Gastrocnemius medialis (tissue), 4 donors: ENCODE data around the gene SERINC5.

Source experiments
- POLR2A ChIP-seq, 2 donors: fragments of 450-650 bp; IDR thresholded peaks; one replicate each; pipeline ENCODE4 v1.6.1; 2017; ENCODE audit warnings: antibody characterized with exemption in 2 of 2, mild to moderate bottlenecking in 2 of 2, moderate library complexity in 2 of 2
- TF ChIP-seq, protein P1 (sequence below), 5 experiments: fragments of 450-650 bp in 3 of 5; fragments of 200-600 bp in 2 of 5; sonication (generic) in 2 of 5; IDR thresholded peaks in 4 of 5; conservative IDR thresholded peaks in 1 of 5; 1 replicate in 4 of 5; 2 replicates in 1 of 5; pipeline ENCODE4 v1.5.1; 2016 to 2019; ENCODE audit warnings: antibody characterized with exemption in 5 of 5, mild to moderate bottlenecking in 3 of 5, moderate library complexity in 3 of 5

DNA sequence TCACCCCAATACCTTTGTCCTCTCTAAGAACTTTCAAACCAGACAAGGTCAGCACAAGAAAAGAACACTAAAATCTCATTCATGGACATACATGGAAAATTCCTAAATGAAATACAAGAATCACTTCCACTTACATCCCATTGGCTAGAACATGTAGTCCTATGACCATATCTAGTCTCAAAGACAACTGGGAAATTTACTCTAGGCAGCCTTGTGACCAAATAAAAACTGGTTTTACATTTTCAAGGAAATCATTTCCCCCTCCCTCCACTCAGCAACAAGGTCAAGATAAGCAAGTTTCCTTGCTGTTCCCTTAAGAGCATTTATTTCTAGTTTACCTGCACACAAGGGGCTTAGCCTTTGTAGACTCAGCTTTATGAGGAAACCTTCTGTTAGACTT lies 20.3 kb upstream of the SERINC5 start:
- no peak for TF ChIP-seq POLR2A (IDR thresholded peaks at IDR 0.05)
- TF ChIP-seq, protein P1, sequence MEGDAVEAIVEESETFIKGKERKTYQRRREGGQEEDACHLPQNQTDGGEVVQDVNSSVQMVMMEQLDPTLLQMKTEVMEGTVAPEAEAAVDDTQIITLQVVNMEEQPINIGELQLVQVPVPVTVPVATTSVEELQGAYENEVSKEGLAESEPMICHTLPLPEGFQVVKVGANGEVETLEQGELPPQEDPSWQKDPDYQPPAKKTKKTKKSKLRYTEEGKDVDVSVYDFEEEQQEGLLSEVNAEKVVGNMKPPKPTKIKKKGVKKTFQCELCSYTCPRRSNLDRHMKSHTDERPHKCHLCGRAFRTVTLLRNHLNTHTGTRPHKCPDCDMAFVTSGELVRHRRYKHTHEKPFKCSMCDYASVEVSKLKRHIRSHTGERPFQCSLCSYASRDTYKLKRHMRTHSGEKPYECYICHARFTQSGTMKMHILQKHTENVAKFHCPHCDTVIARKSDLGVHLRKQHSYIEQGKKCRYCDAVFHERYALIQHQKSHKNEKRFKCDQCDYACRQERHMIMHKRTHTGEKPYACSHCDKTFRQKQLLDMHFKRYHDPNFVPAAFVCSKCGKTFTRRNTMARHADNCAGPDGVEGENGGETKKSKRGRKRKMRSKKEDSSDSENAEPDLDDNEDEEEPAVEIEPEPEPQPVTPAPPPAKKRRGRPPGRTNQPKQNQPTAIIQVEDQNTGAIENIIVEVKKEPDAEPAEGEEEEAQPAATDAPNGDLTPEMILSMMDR (IDR thresholded peaks at IDR 0.05 in 4 of 5, conservative IDR thresholded peaks at IDR 0.05 in 1 of 5): no peak
